ENCODE results near the gene CTNNBL1.

GRCh38 chr20:37693242-37693634, 592 bp upstream of the CTNNBL1 start:
- TF ChIP-seq EZH2 (IDR thresholded peaks at IDR 0.05; ENCODE audit: insufficient read depth, poor library complexity, severe bottlenecking) (no peak), EZH2phosphoT487 (IDR thresholded peaks at IDR 0.05; ENCODE audit: insufficient read depth, low read depth) (no peak)

All from GM23248 (cell line).